ENCODE data around the gene KRT73.

The KRT73 gene

DNA sequence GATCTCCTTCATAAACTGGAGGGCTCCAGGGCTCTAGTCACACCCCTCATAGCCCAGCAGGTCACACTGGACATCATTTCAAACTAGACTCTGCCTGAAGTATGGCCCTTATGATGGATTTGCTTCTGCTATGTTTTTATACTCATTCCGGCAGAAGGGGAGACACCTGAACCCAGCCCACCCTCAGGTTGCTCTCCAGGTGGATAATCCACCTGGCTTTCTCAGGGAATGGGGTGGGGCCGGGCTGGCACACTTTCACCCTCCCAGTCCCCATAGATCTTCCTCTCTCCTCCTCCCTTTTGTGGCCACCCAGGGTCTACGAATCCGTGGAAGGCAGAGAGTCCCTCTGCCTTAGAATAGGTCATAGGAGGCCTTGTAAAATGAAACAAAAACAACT, 9.8 kb upstream of the KRT73 start:
- TF ChIP-seq, protein P1, sequence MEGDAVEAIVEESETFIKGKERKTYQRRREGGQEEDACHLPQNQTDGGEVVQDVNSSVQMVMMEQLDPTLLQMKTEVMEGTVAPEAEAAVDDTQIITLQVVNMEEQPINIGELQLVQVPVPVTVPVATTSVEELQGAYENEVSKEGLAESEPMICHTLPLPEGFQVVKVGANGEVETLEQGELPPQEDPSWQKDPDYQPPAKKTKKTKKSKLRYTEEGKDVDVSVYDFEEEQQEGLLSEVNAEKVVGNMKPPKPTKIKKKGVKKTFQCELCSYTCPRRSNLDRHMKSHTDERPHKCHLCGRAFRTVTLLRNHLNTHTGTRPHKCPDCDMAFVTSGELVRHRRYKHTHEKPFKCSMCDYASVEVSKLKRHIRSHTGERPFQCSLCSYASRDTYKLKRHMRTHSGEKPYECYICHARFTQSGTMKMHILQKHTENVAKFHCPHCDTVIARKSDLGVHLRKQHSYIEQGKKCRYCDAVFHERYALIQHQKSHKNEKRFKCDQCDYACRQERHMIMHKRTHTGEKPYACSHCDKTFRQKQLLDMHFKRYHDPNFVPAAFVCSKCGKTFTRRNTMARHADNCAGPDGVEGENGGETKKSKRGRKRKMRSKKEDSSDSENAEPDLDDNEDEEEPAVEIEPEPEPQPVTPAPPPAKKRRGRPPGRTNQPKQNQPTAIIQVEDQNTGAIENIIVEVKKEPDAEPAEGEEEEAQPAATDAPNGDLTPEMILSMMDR (IDR thresholded peaks at IDR 0.05; ENCODE audit: insufficient read depth, low read depth, low read length, missing control alignments): no peak
- no peak overlapping the region for H3K4me3 ChIP-seq (ENCODE audit: low read length)
- DNase-seq (ENCODE audit: low read depth): no peak

DNA sequence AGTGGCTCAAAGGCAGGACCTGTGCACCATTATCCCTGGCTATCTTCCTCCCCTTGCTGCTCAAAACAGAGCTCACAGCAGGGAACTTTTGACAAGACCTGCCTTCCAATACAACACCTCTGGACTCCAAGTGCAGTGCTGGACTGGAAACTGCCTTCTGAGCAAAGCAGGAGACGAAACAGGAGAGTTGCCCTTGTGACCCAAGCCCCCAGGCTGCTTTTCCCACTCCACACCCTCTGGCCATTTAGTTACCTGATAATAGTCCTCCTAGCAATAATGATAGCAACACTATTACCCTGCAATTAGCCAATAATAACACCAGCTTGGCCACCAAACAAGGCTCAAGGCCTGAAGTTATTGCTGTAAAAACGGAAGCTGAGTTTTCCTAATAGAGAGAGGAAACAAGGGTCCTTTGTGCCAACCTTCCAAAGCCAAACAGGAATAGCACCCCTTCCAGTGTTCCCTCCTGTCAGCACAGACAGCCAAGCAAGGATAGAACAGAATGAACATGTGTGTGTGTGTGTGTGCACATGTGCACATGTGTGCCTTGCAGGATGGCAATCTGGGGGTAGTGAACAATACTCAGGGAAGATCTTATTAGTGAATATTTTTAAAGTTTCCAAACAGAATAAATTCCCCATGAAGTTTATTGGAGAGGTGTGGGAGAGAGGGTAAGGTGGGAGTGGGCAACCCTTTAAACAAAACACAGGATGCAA, 9.2 kb upstream of the KRT73 start:
- H3K4me3 ChIP-seq (ENCODE audit: low read length): no peak overlapping the region
- no peak for DNase-seq (ENCODE audit: low read depth)
- TF ChIP-seq, protein P1 (IDR thresholded peaks at IDR 0.05; ENCODE audit: insufficient read depth, low read depth, low read length, missing control alignments): no peak

DNA sequence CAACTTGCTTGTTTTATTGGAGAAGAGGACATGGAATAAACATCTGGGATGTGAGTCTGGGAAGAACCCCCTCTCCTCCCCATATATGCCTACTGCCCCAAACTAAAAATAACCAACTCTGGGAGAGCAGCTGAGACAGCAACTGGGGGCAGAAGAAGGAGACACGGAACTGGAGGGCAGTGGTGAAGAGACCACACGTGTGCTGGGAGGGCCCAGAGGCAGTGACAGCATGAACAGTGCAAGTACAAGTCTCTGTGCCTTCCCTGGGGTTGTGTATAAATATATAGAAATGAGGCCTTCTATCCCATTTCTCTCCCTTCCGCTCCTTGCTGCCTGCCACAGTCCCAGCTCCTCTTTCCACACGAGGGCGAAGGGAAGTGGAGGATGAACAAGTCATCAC, 4.0 kb upstream of the KRT73 start:
- H3K4me3 ChIP-seq (ENCODE audit: low read length): no peak overlapping the region
- TF ChIP-seq, protein P1 (IDR thresholded peaks at IDR 0.05; ENCODE audit: insufficient read depth, low read depth, low read length, missing control alignments): no peak
- no peak for DNase-seq (ENCODE audit: low read depth)

DNA sequence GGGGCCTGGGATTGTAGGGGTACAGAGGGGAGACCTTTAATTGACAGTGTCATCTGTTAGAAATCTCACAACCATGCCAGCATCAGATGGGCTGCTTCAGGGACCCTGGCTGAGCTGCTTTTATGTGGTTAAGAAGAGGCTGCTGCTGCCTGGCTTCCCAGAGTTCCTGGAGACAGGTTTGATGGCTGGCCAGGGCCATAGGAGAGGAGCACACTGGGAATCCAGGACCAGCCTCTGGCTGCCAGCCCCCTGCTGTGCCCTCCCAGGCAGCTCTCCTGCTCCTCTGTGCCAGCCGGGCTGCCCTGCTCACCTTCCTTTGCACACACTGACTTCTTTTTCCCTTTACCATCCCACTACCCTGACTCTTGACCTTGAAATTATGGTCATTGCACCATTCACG, 507 bp upstream of the KRT73 start:
- TF ChIP-seq, protein P1 (IDR thresholded peaks at IDR 0.05; ENCODE audit: insufficient read depth, low read depth, low read length, missing control alignments): no peak
- DNase-seq (ENCODE audit: low read depth): no peak
- H3K4me3 ChIP-seq (ENCODE audit: low read length): no peak overlapping the region

DNA sequence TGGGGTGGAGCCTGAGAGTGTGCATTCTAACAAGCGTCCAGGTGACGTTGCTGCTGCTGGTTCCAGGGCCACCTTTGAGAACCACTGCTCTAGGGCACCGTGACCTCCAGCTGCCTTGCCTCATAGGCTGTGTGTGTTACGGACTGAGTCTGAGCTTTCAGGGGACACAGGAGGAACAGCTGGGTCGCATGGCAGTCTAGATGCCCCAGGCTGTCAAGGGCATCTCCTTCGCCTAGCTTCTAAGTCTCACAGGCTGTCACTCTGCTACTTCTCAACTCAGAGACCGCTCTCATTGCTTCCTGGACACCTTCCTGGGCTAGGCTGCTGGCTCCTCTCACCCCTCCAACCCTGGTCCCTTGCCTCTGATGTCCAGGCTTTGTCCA, 965 bp downstream of the KRT73 start:
- H3K4me3 ChIP-seq (ENCODE audit: low read length): no peak overlapping the region
- TF ChIP-seq, protein P1 (IDR thresholded peaks at IDR 0.05; ENCODE audit: insufficient read depth, low read depth, low read length, missing control alignments): no peak
- DNase-seq (ENCODE audit: low read depth): no peak

DNA sequence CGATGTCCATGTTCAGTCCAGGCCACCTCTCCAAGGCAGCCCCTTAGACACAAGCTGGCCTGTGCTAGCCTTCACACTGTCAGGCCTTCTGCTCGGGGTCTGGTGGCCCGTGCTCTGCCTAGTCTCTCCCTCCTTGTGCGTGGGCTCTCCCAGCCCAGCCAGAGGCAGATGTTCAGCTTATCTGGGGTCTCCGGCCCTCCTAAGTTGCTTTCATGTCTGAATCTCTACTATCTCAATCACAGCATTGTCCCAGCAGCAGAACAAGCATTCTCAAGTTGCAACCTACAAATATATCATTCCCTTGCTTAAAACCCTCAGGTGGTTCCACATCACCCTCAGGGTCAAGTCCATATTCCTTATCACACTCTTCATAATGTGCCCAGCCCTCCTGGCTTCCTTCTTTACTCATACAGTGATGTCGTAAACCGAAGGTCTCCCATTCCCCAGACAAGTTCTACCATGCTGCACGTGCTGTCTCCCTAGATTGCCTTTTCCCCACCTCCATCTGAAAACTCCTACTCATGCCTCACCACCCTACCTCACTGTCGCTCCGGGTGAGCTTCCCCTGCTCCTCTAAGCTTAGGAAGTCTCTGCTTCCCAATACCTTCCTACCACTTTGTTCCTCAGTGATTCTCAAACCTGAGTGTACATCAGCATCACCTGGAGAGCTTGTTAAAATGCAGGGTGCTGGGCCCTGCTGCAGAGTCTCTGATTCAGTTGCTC, 1.5 kb downstream of the KRT73 start:
- TF ChIP-seq, protein P1 (IDR thresholded peaks at IDR 0.05; ENCODE audit: insufficient read depth, low read depth, low read length, missing control alignments): no peak
- H3K4me3 ChIP-seq (ENCODE audit: low read length): no peak overlapping the region
- DNase-seq (ENCODE audit: low read depth): no peak
